GM21619 (cell line): ENCODE results near the gene ACER3.
"Not testable (repeated sequence)": the region's sequence is repeated elsewhere in the genome, so short reads cannot be mapped to it uniquely, and the experiment has no call there.

Experiments
- ATAC-seq: cut with Tn5 transposase; IDR thresholded peaks from one replicate; pipeline ENCODE4 v1.9.1; 2021; ENCODE audit not compliant: unreplicated experiment

ACER3 gene

GRCh38 chr11:76987203-76987602, 126.5 kb downstream of the ACER3 start:
- no peak for ATAC-seq

GRCh38 chr11:76990628-76991027, 129.9 kb downstream of the ACER3 start:
- ATAC-seq: no peak

- no peak for ATAC-seq
Observed at GRCh38 chr11:76995081-76995576, 134.4 kb downstream of the ACER3 start.

- no peak for ATAC-seq
Observed at GRCh38 chr11:76997512-76997911, 136.8 kb downstream of the ACER3 start.

GRCh38 chr11:76999597-76999996, 138.9 kb downstream of the ACER3 start:
- no peak for ATAC-seq

GRCh38 chr11:77001613-77002012, 140.9 kb downstream of the ACER3 start:
- ATAC-seq: no peak

- no peak for ATAC-seq
Observed at GRCh38 chr11:77002776-77003175, 142.1 kb downstream of the ACER3 start.

- ATAC-seq: no peak
Observed at GRCh38 chr11:77003963-77004362, 143.2 kb downstream of the ACER3 start.

- ATAC-seq: no peak
Observed at GRCh38 chr11:77009533-77010160, 148.9 kb downstream of the ACER3 start.

- ATAC-seq: no peak
Observed at GRCh38 chr11:77014669-77015068, 154.0 kb downstream of the ACER3 start.

- not testable (repeated sequence) for ATAC-seq
Observed at GRCh38 chr11:77018396-77018924, 157.7 kb downstream of the ACER3 start.

- no peak for ATAC-seq
Observed at GRCh38 chr11:77019976-77020595, 159.4 kb downstream of the ACER3 start.

- ATAC-seq: no peak
Observed at GRCh38 chr11:77020734-77021133, 160.0 kb downstream of the ACER3 start.

- ATAC-seq: no peak
Observed at GRCh38 chr11:77024745-77025144, 164.0 kb downstream of the ACER3 start.

GRCh38 chr11:77026221-77026620, 165.5 kb downstream of the ACER3 start:
- no peak for ATAC-seq

GRCh38 chr11:77026743-77027142, 166.0 kb downstream of the ACER3 start:
- no peak for ATAC-seq

GRCh38 chr11:77027275-77027674, 166.6 kb downstream of the ACER3 start:
- no peak for ATAC-seq

- no peak for ATAC-seq
Observed at GRCh38 chr11:77029829-77030228, 169.1 kb downstream of the ACER3 start.

- ATAC-seq: no peak
Observed at GRCh38 chr11:77030834-77031414, 170.2 kb downstream of the ACER3 start.

- ATAC-seq: no peak
Observed at GRCh38 chr11:77031599-77031998, 170.9 kb downstream of the ACER3 start.

GRCh38 chr11:77035039-77035438, 174.3 kb downstream of the ACER3 start:
- no peak for ATAC-seq

GRCh38 chr11:77035580-77035979, 174.9 kb downstream of the ACER3 start:
- ATAC-seq: no peak
